Astrocyte (in vitro differentiated cells and primary cell): ENCODE data around the gene ARPP21. TPM values are rescaled to one million over a fixed set of nuclear protein-coding genes. Genes with fewer than 3 reads are reported as not detected.

ENCODE experiments used
- DNase-seq: peaks from one replicate; pipeline ENCODE4 v3.0.0-alpha.2; 2010; ENCODE audit warnings: low read depth
- FAIRE-seq: peaks from 2 replicates; lab custom pipeline; 2011; peaks lifted over from hg19 to GRCh38; lab: Jason Lieb, UNC
- H2AFZ ChIP-seq: 2 replicates; pipeline ENCODE4 v1.6.0; 2012; ENCODE audit warnings: low read depth, low read length, inconsistent platforms
- H3K27ac ChIP-seq: 2 replicates; pipeline ENCODE4 v1.5.1; 2011; ENCODE audit warnings: low read depth, low read length, inconsistent platforms
- H3K27me3 ChIP-seq: 2 replicates; pipeline ENCODE4 v1.6.0; 2011; ENCODE audit warnings: low read length, inconsistent platforms; ENCODE audit not compliant: insufficient read depth
- H3K36me3 ChIP-seq: 2 replicates; pipeline ENCODE4 v1.5.1; 2011; ENCODE audit warnings: low read length, inconsistent platforms; ENCODE audit not compliant: insufficient read depth
- H3K4me1 ChIP-seq: 2 replicates; pipeline ENCODE4 v1.5.1; 2011; ENCODE audit warnings: low read length, inconsistent platforms; ENCODE audit not compliant: insufficient read depth
- H3K4me2 ChIP-seq: 2 replicates; pipeline ENCODE4 v1.6.0; 2012; ENCODE audit warnings: low read length, inconsistent platforms
- H3K4me3 ChIP-seq: 2 replicates; pipeline ENCODE4 v1.5.1; 2011; ENCODE audit warnings: low read depth, mild to moderate bottlenecking, low read length, inconsistent platforms; ENCODE audit not compliant: insufficient read depth
- H3K79me2 ChIP-seq: 2 replicates; pipeline ENCODE4 v1.6.0; 2012; ENCODE audit warnings: mild to moderate bottlenecking, low read length, inconsistent platforms; ENCODE audit not compliant: insufficient read depth
- H3K9ac ChIP-seq: 2 replicates; pipeline ENCODE4 v1.6.0; 2012; ENCODE audit warnings: mild to moderate bottlenecking, low read length, inconsistent platforms
- H3K9me3 ChIP-seq: 2 replicates; pipeline ENCODE4 v1.5.1; 2012; ENCODE audit warnings: low read depth, mild to moderate bottlenecking, low read length, inconsistent platforms; ENCODE audit not compliant: insufficient read depth
- H4K20me1 ChIP-seq: 2 replicates; pipeline ENCODE4 v1.6.0; 2012; ENCODE audit warnings: low read length, inconsistent platforms; ENCODE audit not compliant: insufficient read depth
- H3K27ac Mint-ChIP-seq: one replicate; pipeline ENCODE4 v1.8.0; 2021; ENCODE audit warnings: mild to moderate bottlenecking, mixed read lengths; ENCODE audit not compliant: unreplicated experiment
- H3K27me3 Mint-ChIP-seq: one replicate; pipeline ENCODE4 v1.8.0; 2021; ENCODE audit warnings: low read depth, mixed read lengths; ENCODE audit not compliant: unreplicated experiment
- H3K36me3 Mint-ChIP-seq: one replicate; pipeline ENCODE4 v1.8.0; 2021; ENCODE audit warnings: low read depth, mixed read lengths; ENCODE audit not compliant: unreplicated experiment
- H3K4me1 Mint-ChIP-seq: one replicate; pipeline ENCODE4 v1.8.0; 2021; ENCODE audit warnings: low read depth, mixed read lengths; ENCODE audit not compliant: unreplicated experiment
- H3K4me3 Mint-ChIP-seq: one replicate; pipeline ENCODE4 v1.8.0; 2021; ENCODE audit warnings: mild to moderate bottlenecking, moderate library complexity, mixed read lengths; ENCODE audit not compliant: unreplicated experiment
- H3K9me3 Mint-ChIP-seq: one replicate; pipeline ENCODE4 v1.8.0; 2021; ENCODE audit warnings: mild to moderate bottlenecking, mixed read lengths; ENCODE audit not compliant: unreplicated experiment
- CTCF ChIP-seq: IDR thresholded peaks from 2 replicates; pipeline ENCODE4 v1.5.1; 2011; ENCODE audit warnings: low read depth, mild to moderate bottlenecking, inconsistent platforms, low read length, moderate library complexity; ENCODE audit not compliant: insufficient read depth
- EZH2 ChIP-seq: IDR thresholded peaks from 2 replicates; pipeline ENCODE4 v1.6.1; 2012; ENCODE audit warnings: mild to moderate bottlenecking, low read length, inconsistent platforms; ENCODE audit not compliant: insufficient read depth
- total RNA-seq: library from RNA; stranded (reverse); gene quantifications from 2 replicates; pipeline ENCODE4 v1.2.1, GENCODE V29; 2021

ARPP21 gene
- total RNA-seq, 1 donor from 2014 or later, result 0.45 TPM

DNA sequence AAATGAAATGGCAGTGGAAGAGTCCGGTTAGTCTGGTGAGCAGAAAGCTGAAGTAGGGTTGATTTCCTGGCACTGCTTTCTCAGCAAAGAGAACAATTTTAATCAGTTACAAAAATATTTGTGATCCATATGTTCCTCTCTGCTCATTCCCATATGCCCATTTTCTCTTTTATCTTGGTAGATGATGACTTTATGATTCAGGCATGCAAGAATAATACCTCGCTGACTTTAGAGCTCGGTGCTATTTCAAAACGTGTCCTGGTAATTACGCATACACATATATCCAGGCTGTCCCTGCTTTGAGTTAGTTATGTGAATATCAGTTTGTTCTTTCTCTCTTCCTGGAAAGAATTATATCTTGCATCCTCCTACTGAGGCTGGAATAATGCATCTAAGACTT is 38.5 kb downstream of the ARPP21 start:
- no peak overlapping the region for H3K9ac ChIP-seq
- no peak overlapping the region for H2AFZ ChIP-seq
- Mint-ChIP-seq H3K4me1 (peaks cover 12% of the 10 kb centered on the region), H3K9me3 (no peaks in the 10 kb centered on the region), H3K27me3 (peaks cover 6% of the 10 kb centered on the region), H3K27ac (no peak overlapping the region), H3K36me3 (no peaks in the 10 kb centered on the region), H3K4me3 (no peak overlapping the region)
- peak overlapping the region; percentile 46 for H3K4me2 ChIP-seq
- DNase-seq, result peak; percentile 18
- no peaks in the 10 kb centered on the region for H3K9me3 ChIP-seq
- H3K4me1 ChIP-seq, result peaks cover 5% of the 10 kb centered on the region
- H4K20me1 ChIP-seq, result no peaks in the 10 kb centered on the region
- TF ChIP-seq CTCF, result no peak
- no peak for TF ChIP-seq EZH2
- FAIRE-seq, result no peak
- H3K27ac ChIP-seq, result no peak overlapping the region
- no peaks in the 10 kb centered on the region for H3K27me3 ChIP-seq
- peak overlapping the region; percentile 25 for H3K4me3 ChIP-seq
- H3K36me3 ChIP-seq, result no peaks in the 10 kb centered on the region
- no peaks in the 10 kb centered on the region for H3K79me2 ChIP-seq

DNA sequence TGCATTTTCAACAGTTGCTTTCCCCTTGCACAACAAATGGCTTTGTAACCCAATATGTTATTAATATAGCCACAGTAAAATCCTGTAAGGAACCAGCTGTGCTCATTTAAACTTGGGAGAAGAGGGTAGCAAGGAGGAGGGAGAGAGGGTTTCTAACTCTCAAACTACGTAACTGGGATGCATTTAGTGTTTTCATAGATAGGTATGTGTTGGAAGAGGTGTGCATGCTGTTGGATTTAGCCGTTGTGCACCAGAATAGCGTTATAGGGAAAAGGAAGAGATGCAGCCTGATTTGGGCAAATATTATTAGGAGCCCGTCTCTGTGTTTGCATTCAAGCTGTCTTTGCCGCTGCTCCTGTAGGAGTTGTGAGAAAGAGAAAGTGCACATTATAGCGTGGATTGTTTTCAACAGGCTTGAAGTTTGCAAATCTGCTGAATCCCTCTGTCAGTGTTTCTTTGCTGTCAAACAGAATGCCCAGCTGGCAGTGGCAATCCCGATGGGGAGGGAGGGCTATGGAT is 39.4 kb downstream of the ARPP21 start:
- Histone ChIP-seq H3K79me2 (no peaks in the 10 kb centered on the region), H3K9ac (no peak overlapping the region), H3K4me1 (peaks cover 5% of the 10 kb centered on the region), H3K9me3 (no peaks in the 10 kb centered on the region), H3K4me2 (peak overlapping the region; percentile 60), H2AFZ (peak overlapping the region; percentile 29), H3K36me3 (no peaks in the 10 kb centered on the region), H3K4me3 (no peak overlapping the region), H3K27me3 (no peaks in the 10 kb centered on the region), H4K20me1 (no peaks in the 10 kb centered on the region), H3K27ac (no peak overlapping the region)
- Mint-ChIP-seq H3K36me3 (no peaks in the 10 kb centered on the region), H3K9me3 (no peaks in the 10 kb centered on the region), H3K27ac (no peak overlapping the region), H3K4me1 (peaks cover 16% of the 10 kb centered on the region), H3K4me3 (no peak overlapping the region), H3K27me3 (peaks cover 10% of the 10 kb centered on the region)
- FAIRE-seq (no peak), DNase-seq (no peak)
- TF ChIP-seq CTCF (no peak), EZH2 (no peak)

GRCh38 chr3:35679409-35680080 is 40.2 kb downstream of the ARPP21 start:
- Histone ChIP-seq H3K9ac (no peak overlapping the region), H3K36me3 (no peaks in the 10 kb centered on the region), H3K9me3 (no peaks in the 10 kb centered on the region), H2AFZ (no peak overlapping the region), H3K79me2 (no peaks in the 10 kb centered on the region), H3K27me3 (no peaks in the 10 kb centered on the region), H3K4me1 (peaks cover 5% of the 10 kb centered on the region), H3K4me2 (no peak overlapping the region), H3K4me3 (no peak overlapping the region), H4K20me1 (no peaks in the 10 kb centered on the region), H3K27ac (no peak overlapping the region)
- Mint-ChIP-seq H3K27me3 (peaks cover 10% of the 10 kb centered on the region), H3K9me3 (no peaks in the 10 kb centered on the region), H3K27ac (no peak overlapping the region), H3K4me1 (peaks cover 14% of the 10 kb centered on the region), H3K4me3 (no peak overlapping the region), H3K36me3 (no peaks in the 10 kb centered on the region)
- DNase-seq (no peak), FAIRE-seq (no peak)
- TF ChIP-seq EZH2 (no peak), CTCF (no peak)
